ENCODE data around the gene PHACTR1.

DNA sequence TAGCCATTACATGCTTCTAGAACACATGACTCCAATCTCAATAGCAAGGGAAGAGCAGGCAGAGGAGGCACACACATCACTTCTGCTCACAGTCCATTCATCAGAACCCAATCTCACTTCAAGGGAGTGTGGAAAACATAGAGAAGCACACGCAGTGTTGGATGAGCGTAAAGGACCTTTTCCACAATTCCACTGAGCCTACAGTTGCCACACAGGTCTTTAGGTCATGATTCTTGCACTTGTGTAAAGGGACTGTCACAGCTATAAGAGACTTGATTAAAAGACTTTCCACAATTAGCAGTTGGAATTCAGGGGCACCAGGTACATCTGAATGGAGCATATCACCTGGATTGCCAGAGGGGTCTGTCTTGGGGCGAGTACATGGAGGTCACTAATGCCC, 525.6 kb downstream of the PHACTR1 start:
- no peak for TF ChIP-seq EZH2 (IDR thresholded peaks at IDR 0.05; ENCODE audit: insufficient read depth, poor library complexity, severe bottlenecking)
- TF ChIP-seq EZH2phosphoT487 (IDR thresholded peaks at IDR 0.05; ENCODE audit: insufficient read depth, low read depth): no peak

All from GM23248 (cell line).